SKM-1 treated with dmso at 0.1 percent for 144 hours (cell line): ENCODE results near the gene BRIP1.

ENCODE experiments used
- DNase-seq: peaks from one replicate; lab custom pipeline; 2025; ENCODE audit not compliant: unreplicated experiment; lab: John Stamatoyannopoulos, UW

The BRIP1 gene

GRCh38 chr17:61638087-61638486, 225.2 kb downstream of the BRIP1 start:
- no peak for DNase-seq

- peak; percentile 42 for DNase-seq
These were observed 227.4 kb downstream of the BRIP1 start for GRCh38 chr17:61635913-61636432.

GRCh38 chr17:61634942-61635538, 228.3 kb downstream of the BRIP1 start:
- no peak for DNase-seq

GRCh38 chr17:61634011-61634539, 229.3 kb downstream of the BRIP1 start:
- no peak for DNase-seq

- no peak for DNase-seq
These were observed 230.5 kb downstream of the BRIP1 start for GRCh38 chr17:61632826-61633225.

- no peak for DNase-seq
These were observed 231.5 kb downstream of the BRIP1 start for GRCh38 chr17:61631800-61632199.
